AG08395 (cell line): ENCODE data around the gene TRIM51.
"Not testable (repeated sequence)": the region's sequence is repeated elsewhere in the genome, so short reads cannot be mapped to it uniquely, and the experiment has no call there.

ENCODE experiments used
- DNase-seq: peaks from one replicate; pipeline ENCODE4 v3.0.0; 2012; ENCODE audit warnings: mixed read lengths, low spot score

TRIM51 gene

GRCh38 chr11:55882997-55883396, at the start of gene TRIM51:
TRIM51 (plus strand) TSS chr11:55883297; CDS start chr11:55885429, 2,132 bp downstream.
- DNase-seq = not testable (repeated sequence)

GRCh38 chr11:55838452-55838851, 44.6 kb upstream of the TRIM51 start, which contains the start of gene OR5D16:
OR5D16 (plus strand) TSS chr11:55838752; CDS start chr11:55838752, 0 bp downstream.
- no peak for DNase-seq

GRCh38 chr11:55847453-55847852, 35.6 kb upstream of the TRIM51 start:
- DNase-seq = no peak

GRCh38 chr11:55849037-55849436, 34.1 kb upstream of the TRIM51 start:
- DNase-seq = no peak

- DNase-seq = no peak
These were observed 31.0 kb upstream of the TRIM51 start for GRCh38 chr11:55852141-55852540.

- DNase-seq = no peak
These were observed 28.4 kb upstream of the TRIM51 start for GRCh38 chr11:55854704-55855103.

- DNase-seq = not testable (repeated sequence)
These were observed 15.7 kb upstream of the TRIM51 start for GRCh38 chr11:55867354-55867753.

- not testable (repeated sequence) for DNase-seq
These were observed 10.4 kb upstream of the TRIM51 start for GRCh38 chr11:55872731-55873130.

GRCh38 chr11:55873146-55873545, 10.0 kb upstream of the TRIM51 start:
- not testable (repeated sequence) for DNase-seq

- not testable (repeated sequence) for DNase-seq
These were observed 1.9 kb downstream of the TRIM51 start for GRCh38 chr11:55884995-55885394.

- DNase-seq = not testable (repeated sequence)
These were observed 2.4 kb downstream of the TRIM51 start for GRCh38 chr11:55885481-55885880.

- no peak for DNase-seq
These were observed 12.1 kb downstream of the TRIM51 start for GRCh38 chr11:55895216-55895615.

GRCh38 chr11:55902308-55902707, 19.2 kb downstream of the TRIM51 start:
- DNase-seq = no peak

- no peak for DNase-seq
These were observed 31.4 kb downstream of the TRIM51 start, which contains the start of gene OR5W2 for GRCh38 chr11:55914482-55914881. OR5W2 (minus strand) TSS chr11:55914582; CDS start chr11:55914582, 0 bp downstream.

GRCh38 chr11:55920537-55920936, 37.4 kb downstream of the TRIM51 start:
- no peak for DNase-seq

GRCh38 chr11:55936300-55936699, 53.2 kb downstream of the TRIM51 start, which contains the start of gene OR5I1:
OR5I1 (minus strand) TSS chr11:55936400; CDS start chr11:55936400, 0 bp downstream.
- no peak for DNase-seq
